HL-60 (cell line): ENCODE data around the gene KDELR3.

Source experiments
- GABPA ChIP-seq: IDR thresholded peaks from 2 replicates; pipeline ENCODE4 v1.6.1; 2012; ENCODE audit warnings: low read depth
- POLR2AphosphoS5 ChIP-seq: IDR thresholded peaks from 2 replicates; pipeline ENCODE4 v1.6.1; 2012; ENCODE audit warnings: low read depth
- REST ChIP-seq: IDR thresholded peaks from 2 replicates; pipeline ENCODE4 v1.6.1; 2012; ENCODE audit warnings: low read depth; ENCODE audit not compliant: insufficient replicate concordance
- TF ChIP-seq, protein P1 (sequence below): IDR thresholded peaks from one replicate; pipeline ENCODE4 v1.5.1; 2011; ENCODE audit warnings: low read length, control low read depth, inconsistent platforms; ENCODE audit not compliant: insufficient read depth

DNA sequence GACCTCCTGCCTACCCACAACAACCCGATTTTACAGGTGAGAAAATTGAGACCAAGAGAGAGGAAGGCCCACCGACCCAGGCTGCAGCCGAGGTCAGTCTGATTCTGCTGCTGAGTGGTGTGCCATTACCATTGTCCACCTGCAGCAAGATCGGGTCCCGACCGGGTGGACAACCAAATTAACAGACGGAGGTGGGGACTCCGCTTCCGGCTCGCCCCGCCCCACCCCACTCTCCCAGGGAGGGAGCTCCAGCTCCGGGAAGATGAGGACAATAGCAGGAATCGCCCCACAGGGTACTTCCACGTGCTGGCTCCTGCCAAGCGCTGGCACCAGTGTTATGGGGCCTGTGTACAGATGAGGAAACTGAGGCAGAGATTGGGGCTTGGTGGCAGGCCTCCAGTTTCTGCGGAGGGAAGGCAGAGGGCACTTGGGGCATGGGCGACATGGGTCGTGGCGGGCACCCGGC, 425 bp upstream of the KDELR3 start:
- TF ChIP-seq, protein P1, sequence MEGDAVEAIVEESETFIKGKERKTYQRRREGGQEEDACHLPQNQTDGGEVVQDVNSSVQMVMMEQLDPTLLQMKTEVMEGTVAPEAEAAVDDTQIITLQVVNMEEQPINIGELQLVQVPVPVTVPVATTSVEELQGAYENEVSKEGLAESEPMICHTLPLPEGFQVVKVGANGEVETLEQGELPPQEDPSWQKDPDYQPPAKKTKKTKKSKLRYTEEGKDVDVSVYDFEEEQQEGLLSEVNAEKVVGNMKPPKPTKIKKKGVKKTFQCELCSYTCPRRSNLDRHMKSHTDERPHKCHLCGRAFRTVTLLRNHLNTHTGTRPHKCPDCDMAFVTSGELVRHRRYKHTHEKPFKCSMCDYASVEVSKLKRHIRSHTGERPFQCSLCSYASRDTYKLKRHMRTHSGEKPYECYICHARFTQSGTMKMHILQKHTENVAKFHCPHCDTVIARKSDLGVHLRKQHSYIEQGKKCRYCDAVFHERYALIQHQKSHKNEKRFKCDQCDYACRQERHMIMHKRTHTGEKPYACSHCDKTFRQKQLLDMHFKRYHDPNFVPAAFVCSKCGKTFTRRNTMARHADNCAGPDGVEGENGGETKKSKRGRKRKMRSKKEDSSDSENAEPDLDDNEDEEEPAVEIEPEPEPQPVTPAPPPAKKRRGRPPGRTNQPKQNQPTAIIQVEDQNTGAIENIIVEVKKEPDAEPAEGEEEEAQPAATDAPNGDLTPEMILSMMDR, result no peak
- TF ChIP-seq REST (no peak), GABPA (no peak), POLR2AphosphoS5 (no peak)
